ENCODE data around the gene GFM2. TPM values are rescaled to one million over a fixed set of nuclear protein-coding genes. Genes with fewer than 3 reads are reported as not detected.

GFM2 gene
- total RNA-seq, 1 donor from 2014 or later: 25.1 TPM

DNA sequence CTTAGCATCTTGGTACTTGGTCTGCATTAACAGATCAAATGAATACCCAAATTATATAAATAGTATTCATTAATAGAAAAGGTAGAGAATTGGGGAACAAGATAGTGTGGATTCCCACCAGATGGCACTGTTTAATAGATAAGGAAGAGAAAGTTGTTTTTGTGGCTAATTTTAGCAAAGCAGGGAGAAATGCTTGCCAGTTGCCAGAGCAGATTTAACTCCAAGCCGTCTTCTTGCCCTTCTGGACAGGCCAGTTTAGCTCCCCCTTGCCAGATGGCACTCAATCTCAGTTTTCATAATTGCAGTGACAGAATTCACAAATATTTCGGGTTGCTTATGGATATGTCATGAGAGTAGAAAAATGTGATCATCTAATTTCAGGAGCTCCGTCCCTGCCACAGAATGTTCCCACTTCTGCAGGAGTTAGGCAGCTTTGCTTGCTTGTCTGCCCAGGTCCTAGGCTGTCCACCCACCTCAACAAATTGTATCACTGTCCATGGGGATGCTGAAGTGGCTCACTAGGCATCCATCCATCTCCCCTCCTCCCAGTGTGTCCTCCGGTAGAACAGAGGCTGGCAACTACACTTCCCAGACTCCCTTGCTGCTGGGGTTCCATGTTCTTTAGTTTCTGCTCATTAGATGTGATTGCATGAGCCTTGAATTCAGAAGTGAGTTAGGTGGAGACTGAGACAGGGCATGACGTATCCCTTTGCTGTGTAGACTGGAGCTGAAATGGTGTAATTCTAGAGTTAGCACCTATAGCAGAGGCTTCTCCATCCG is 93.7 kb downstream of the GFM2 start:
- no peaks in the 10 kb centered on the region for H3K9me3 Mint-ChIP-seq (ENCODE audit: unreplicated experiment)
- TF ChIP-seq, protein P1, sequence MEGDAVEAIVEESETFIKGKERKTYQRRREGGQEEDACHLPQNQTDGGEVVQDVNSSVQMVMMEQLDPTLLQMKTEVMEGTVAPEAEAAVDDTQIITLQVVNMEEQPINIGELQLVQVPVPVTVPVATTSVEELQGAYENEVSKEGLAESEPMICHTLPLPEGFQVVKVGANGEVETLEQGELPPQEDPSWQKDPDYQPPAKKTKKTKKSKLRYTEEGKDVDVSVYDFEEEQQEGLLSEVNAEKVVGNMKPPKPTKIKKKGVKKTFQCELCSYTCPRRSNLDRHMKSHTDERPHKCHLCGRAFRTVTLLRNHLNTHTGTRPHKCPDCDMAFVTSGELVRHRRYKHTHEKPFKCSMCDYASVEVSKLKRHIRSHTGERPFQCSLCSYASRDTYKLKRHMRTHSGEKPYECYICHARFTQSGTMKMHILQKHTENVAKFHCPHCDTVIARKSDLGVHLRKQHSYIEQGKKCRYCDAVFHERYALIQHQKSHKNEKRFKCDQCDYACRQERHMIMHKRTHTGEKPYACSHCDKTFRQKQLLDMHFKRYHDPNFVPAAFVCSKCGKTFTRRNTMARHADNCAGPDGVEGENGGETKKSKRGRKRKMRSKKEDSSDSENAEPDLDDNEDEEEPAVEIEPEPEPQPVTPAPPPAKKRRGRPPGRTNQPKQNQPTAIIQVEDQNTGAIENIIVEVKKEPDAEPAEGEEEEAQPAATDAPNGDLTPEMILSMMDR (IDR thresholded peaks at IDR 0.05; ENCODE audit: unreplicated experiment): no peak
- H3K27ac Mint-ChIP-seq (ENCODE audit: unreplicated experiment): no peak overlapping the region
- H3K36me3 Mint-ChIP-seq (ENCODE audit: low read depth, unreplicated experiment): no peaks in the 10 kb centered on the region
- peaks cover 2% of the 10 kb centered on the region for H3K27me3 Mint-ChIP-seq (ENCODE audit: unreplicated experiment)
- DNase-seq (ENCODE audit: low spot score): no peak
- H3K4me1 Mint-ChIP-seq (ENCODE audit: unreplicated experiment): peaks cover 3% of the 10 kb centered on the region
- H3K4me3 Mint-ChIP-seq (ENCODE audit: unreplicated experiment): no peak overlapping the region

DNA sequence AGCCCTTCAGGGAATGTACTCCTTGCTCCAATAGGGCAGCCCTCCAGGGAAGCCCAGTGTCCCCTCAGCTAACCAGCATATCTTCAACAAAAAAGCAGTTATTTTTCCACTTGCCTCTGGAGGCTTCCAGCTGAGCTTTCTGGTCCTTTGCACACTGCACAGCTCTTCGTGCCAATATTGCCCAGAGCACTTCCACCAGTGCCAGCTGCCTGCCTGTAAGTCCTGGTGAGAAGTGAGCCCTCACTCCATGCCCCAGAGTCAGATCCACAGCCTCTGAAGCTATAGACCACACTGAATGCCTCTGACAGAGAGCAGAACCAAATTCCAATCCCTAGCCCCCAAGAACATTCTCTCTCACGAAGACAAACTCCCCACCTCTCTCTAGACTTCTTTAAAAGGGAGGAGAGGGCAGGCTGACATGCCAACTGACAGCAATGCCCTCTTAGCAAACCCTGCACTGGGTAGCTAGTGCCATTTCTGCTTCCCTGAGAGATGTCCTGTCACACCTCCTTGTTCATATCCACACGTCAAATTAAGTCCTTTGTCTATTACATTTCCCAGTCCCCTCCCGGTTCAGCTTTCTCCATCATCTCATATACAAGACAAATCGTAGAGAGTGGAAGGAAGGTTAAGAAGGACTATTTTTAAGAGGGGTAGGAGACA is 94.6 kb downstream of the GFM2 start:
- no peaks in the 10 kb centered on the region for H3K36me3 Mint-ChIP-seq (ENCODE audit: low read depth, unreplicated experiment)
- DNase-seq (ENCODE audit: low spot score): no peak
- no peaks in the 10 kb centered on the region for H3K9me3 Mint-ChIP-seq (ENCODE audit: unreplicated experiment)
- peaks cover 3% of the 10 kb centered on the region for H3K4me1 Mint-ChIP-seq (ENCODE audit: unreplicated experiment)
- TF ChIP-seq, protein P1 (IDR thresholded peaks at IDR 0.05; ENCODE audit: unreplicated experiment): no peak
- H3K4me3 Mint-ChIP-seq (ENCODE audit: unreplicated experiment): no peak overlapping the region
- peaks cover 2% of the 10 kb centered on the region for H3K27me3 Mint-ChIP-seq (ENCODE audit: unreplicated experiment)
- no peak overlapping the region for H3K27ac Mint-ChIP-seq (ENCODE audit: unreplicated experiment)

Other genes with a start within 250 kb of the GFM2 start
- gene ENC1, start 126.4 kb downstream of the GFM2 start, total RNA-seq (ENCODE audit: unreplicated experiment): 162 TPM
- 79.4 TPM for gene HEXB, start 81.9 kb downstream of the GFM2 start, total RNA-seq (ENCODE audit: unreplicated experiment)
- gene NSA2, start 132 bp upstream of the GFM2 start, total RNA-seq (ENCODE audit: unreplicated experiment): 59.2 TPM
- 21.1 TPM for gene FAM169A, start 99.3 kb upstream of the GFM2 start, total RNA-seq (ENCODE audit: unreplicated experiment)

All from endothelial cell (in vitro differentiated cells).